MM.1S (cell line): ENCODE results near the gene NGEF.

Experiments used
- DNase-seq: peaks from one replicate; pipeline ENCODE4 v3.0.0-alpha.2; 2015
- H2AFZ ChIP-seq: fragments of 300-600 bp; sonication (generic); 2 replicates; pipeline ENCODE4 v1.6.0; 2016; ENCODE audit warnings: antibody characterized with exemption, low read length
- H3F3A ChIP-seq: fragments of 300-600 bp; sonication (generic); 2 replicates; pipeline ENCODE4 v1.6.1; 2016; ENCODE audit warnings: mild to moderate bottlenecking, antibody characterized with exemption, low read length, moderate library complexity, mixed read lengths; ENCODE audit not compliant: insufficient read depth
- H3K27ac ChIP-seq: fragments of 300-600 bp; sonication (generic); 2 replicates; pipeline ENCODE4 v1.5.1; 2016; ENCODE audit warnings: mild to moderate bottlenecking, low read length
- H3K27me3 ChIP-seq: fragments of 300-600 bp; sonication (generic); replicated peaks from 2 replicates; pipeline ENCODE4 v1.6.0; 2016; ENCODE audit warnings: low read length; ENCODE audit not compliant: insufficient read depth
- H3K36me3 ChIP-seq: fragments of 300-600 bp; sonication (generic); replicated peaks from 2 replicates; pipeline ENCODE4 v1.6.1; 2016; ENCODE audit warnings: mild to moderate bottlenecking, low read length, mixed read lengths; ENCODE audit not compliant: insufficient read depth
- H3K4me1 ChIP-seq: fragments of 300-600 bp; sonication (generic); 2 replicates; pipeline ENCODE4 v1.6.1; 2016; ENCODE audit warnings: low read length, mixed read lengths
- H3K4me2 ChIP-seq: fragments of 300-600 bp; sonication (generic); 2 replicates; pipeline ENCODE4 v1.6.0; 2016; ENCODE audit warnings: low read depth, low read length
- H3K4me3 ChIP-seq: fragments of 300-600 bp; sonication (generic); 2 replicates; pipeline ENCODE4 v1.5.1; 2016; ENCODE audit warnings: low read length, mixed read lengths
- H3K79me2 ChIP-seq: fragments of 300-600 bp; sonication (generic); 2 replicates; pipeline ENCODE4 v1.6.1; 2016; ENCODE audit warnings: mixed run types, low read length, mixed read lengths
- H3K9ac ChIP-seq: fragments of 300-600 bp; sonication (generic); 2 replicates; pipeline ENCODE4 v1.6.1; 2016; ENCODE audit warnings: low read length, mixed read lengths
- H3K9me2 ChIP-seq: fragments of 300-600 bp; sonication (generic); replicated peaks from 2 replicates; pipeline ENCODE4 v1.6.1; 2016; ENCODE audit warnings: mild to moderate bottlenecking, low read length, mixed read lengths; ENCODE audit not compliant: insufficient read depth
- H3K9me3 ChIP-seq: fragments of 300-600 bp; sonication (generic); replicated peaks from 2 replicates; pipeline ENCODE4 v1.6.1; 2016; ENCODE audit warnings: mild to moderate bottlenecking, low read length, mixed read lengths; ENCODE audit not compliant: insufficient read depth
- H4K20me1 ChIP-seq: fragments of 300-600 bp; sonication (generic); 2 replicates; pipeline ENCODE4 v1.6.1; 2016; ENCODE audit warnings: mild to moderate bottlenecking, low read length, moderate library complexity, mixed read lengths; ENCODE audit not compliant: insufficient read depth
- CTCF ChIP-seq: fragments of 300-600 bp; sonication (generic); IDR thresholded peaks from 2 replicates; pipeline ENCODE4 v1.5.1; 2016; ENCODE audit warnings: antibody characterized with exemption, low read length, mixed read lengths
- EZH2 ChIP-seq: fragments of 300-600 bp; sonication (generic); optimal IDR thresholded peaks from 2 replicates; pipeline ENCODE3; 2017; ENCODE audit warnings: low read depth, mild to moderate bottlenecking, antibody characterized with exemption, low read length, mixed read lengths
- EZH2phosphoT487 ChIP-seq: fragments of 300-600 bp; sonication (generic); IDR thresholded peaks from 2 replicates; pipeline ENCODE4 v1.6.1; 2018; ENCODE audit warnings: antibody characterized with exemption, low read length

Gene NGEF

GRCh38 chr2:233036162-233036838 lies 23.2 kb upstream of the NGEF start:
- TF ChIP-seq CTCF (no peak), EZH2 (no peak), EZH2phosphoT487 (no peak)
- Histone ChIP-seq H3K4me1 (no peaks in the 10 kb centered on the region), H3K9me2 (no peaks in the 10 kb centered on the region), H3F3A (no peaks in the 10 kb centered on the region), H3K79me2 (no peaks in the 10 kb centered on the region), H2AFZ (no peak overlapping the region), H3K9me3 (no peaks in the 10 kb centered on the region), H4K20me1 (no peaks in the 10 kb centered on the region), H3K27me3 (no peaks in the 10 kb centered on the region), H3K4me3 (no peak overlapping the region), H3K9ac (no peak overlapping the region), H3K4me2 (no peak overlapping the region), H3K27ac (no peak overlapping the region), H3K36me3 (no peaks in the 10 kb centered on the region)
- no peak for DNase-seq

GRCh38 chr2:233035426-233036161 lies 22.5 kb upstream of the NGEF start:
- H4K20me1 ChIP-seq, result no peaks in the 10 kb centered on the region
- H3K27ac ChIP-seq, result no peak overlapping the region
- H3K4me2 ChIP-seq, result no peak overlapping the region
- no peak overlapping the region for H2AFZ ChIP-seq
- no peaks in the 10 kb centered on the region for H3F3A ChIP-seq
- H3K27me3 ChIP-seq, result no peaks in the 10 kb centered on the region
- no peaks in the 10 kb centered on the region for H3K79me2 ChIP-seq
- DNase-seq, result no peak
- H3K36me3 ChIP-seq, result no peaks in the 10 kb centered on the region
- H3K9ac ChIP-seq, result no peak overlapping the region
- H3K4me1 ChIP-seq, result no peaks in the 10 kb centered on the region
- no peak for TF ChIP-seq CTCF
- no peak for TF ChIP-seq EZH2phosphoT487
- TF ChIP-seq EZH2, result no peak
- H3K9me3 ChIP-seq, result no peaks in the 10 kb centered on the region
- no peaks in the 10 kb centered on the region for H3K9me2 ChIP-seq
- H3K4me3 ChIP-seq, result no peak overlapping the region

GRCh38 chr2:233034091-233034882 lies 21.2 kb upstream of the NGEF start:
- no peaks in the 10 kb centered on the region for H3F3A ChIP-seq
- no peak for DNase-seq
- no peaks in the 10 kb centered on the region for H3K36me3 ChIP-seq
- no peaks in the 10 kb centered on the region for H3K27me3 ChIP-seq
- no peaks in the 10 kb centered on the region for H3K79me2 ChIP-seq
- no peak overlapping the region for H3K27ac ChIP-seq
- no peak overlapping the region for H2AFZ ChIP-seq
- no peak for TF ChIP-seq CTCF
- no peaks in the 10 kb centered on the region for H3K9me3 ChIP-seq
- H3K9me2 ChIP-seq, result no peaks in the 10 kb centered on the region
- H3K4me1 ChIP-seq, result no peaks in the 10 kb centered on the region
- no peak overlapping the region for H3K4me2 ChIP-seq
- no peak overlapping the region for H3K9ac ChIP-seq
- no peaks in the 10 kb centered on the region for H4K20me1 ChIP-seq
- H3K4me3 ChIP-seq, result no peak overlapping the region
